Panc1 (cell line): ENCODE measurements around the gene TAF6L. TPM values are rescaled to one million over a fixed set of nuclear protein-coding genes. Genes with fewer than 3 reads are reported as not detected.

Experiments used
- ATAC-seq: fragments of 200-7000 bp; cut with Tn5 transposase; 2 replicates; pipeline ENCODE4 v1.9.1; 2020; ENCODE audit warnings: mild to moderate bottlenecking, moderate library complexity
- BruUV-seq: library from RNA; stranded (reverse); fragments of 400-500 nt; replicated peaks from 2 replicates; lab custom pipeline; 2021; lab: Mats Ljungman, UMichigan
- CTCF ChIA-PET: fragments of 300-600 bp; sonication (Branson Sonifier 250); formaldehyde crosslinking; loops from one replicate; lab custom pipeline; 2022; ENCODE audit warnings: antibody characterized with exemption; lab: Charles Lee
- POLR2A ChIA-PET: fragments of 300-600 bp; sonication (Branson Sonifier 250); formaldehyde crosslinking; loops from one replicate; lab custom pipeline; 2022; ENCODE audit warnings: antibody characterized with exemption; lab: Charles Lee
- DNase-seq: peaks from one replicate; pipeline ENCODE4 v3.0.0-alpha.2; 2010; ENCODE audit warnings: low read depth, low spot score
- H3K27ac ChIP-seq: 2 replicates; pipeline ENCODE4 v1.5.1; 2011; ENCODE audit warnings: mild to moderate bottlenecking, low read length, inconsistent platforms
- H3K27me3 ChIP-seq: fragments of 200-500 bp; sonication (Bioruptor generic); 2 replicates; pipeline ENCODE4 v1.6.0; 2014; ENCODE audit warnings: low read length, inconsistent platforms; ENCODE audit not compliant: control insufficient read depth, insufficient read depth
- H3K36me3 ChIP-seq: fragments of 200-500 bp; sonication (Bioruptor generic); 2 replicates; pipeline ENCODE4 v1.5.1; 2014; ENCODE audit warnings: inconsistent platforms, mild to moderate bottlenecking, low read length, moderate library complexity; ENCODE audit not compliant: control insufficient read depth, insufficient read depth
- H3K4me1 ChIP-seq: 2 replicates; pipeline ENCODE4 v1.5.1; 2011; ENCODE audit warnings: inconsistent platforms, mild to moderate bottlenecking, low read length, moderate library complexity; ENCODE audit not compliant: control insufficient read depth, insufficient read depth
- H3K4me3 ChIP-seq, 2 experiments: 2 replicates each; pipeline ENCODE4 v1.5.1; 2011 to 2012; ENCODE audit warnings: low read depth in 2 of 2, low read length in 2 of 2, mild to moderate bottlenecking in 2 of 2, inconsistent platforms in 1 of 2, moderate library complexity in 1 of 2
- H3K9me3 ChIP-seq: fragments of 200-500 bp; sonication (Bioruptor generic); 2 replicates; pipeline ENCODE4 v1.5.1; 2014; ENCODE audit warnings: low read depth, mild to moderate bottlenecking, inconsistent platforms, low read length, moderate library complexity; ENCODE audit not compliant: control insufficient read depth, insufficient read depth
- POLR2AphosphoS5 ChIP-seq: IDR thresholded peaks from 2 replicates; pipeline ENCODE4 v1.6.1; 2012; ENCODE audit warnings: mild to moderate bottlenecking, low read depth, low read length, moderate library complexity
- SIN3A ChIP-seq: IDR thresholded peaks from 2 replicates; pipeline ENCODE4 v1.6.1; 2012; ENCODE audit warnings: low read depth, mild to moderate bottlenecking, low read length, moderate library complexity, borderline replicate concordance; ENCODE audit not compliant: insufficient read depth
- TCF7L2 ChIP-seq: IDR thresholded peaks from 2 replicates; pipeline ENCODE4 v1.6.1; 2011; ENCODE audit warnings: mild to moderate bottlenecking, low read depth, low read length, inconsistent platforms
- in situ Hi-C: cut with HindIII; loops from 2 replicates; pipeline ENCODE4 v1.10.0; 2016; ENCODE audit warnings: low sequenced_read_pairs, low pct_unique_long_range_greater_than_20kb
- intact Hi-C: fragments of 100-400 bp; cut with micrococcal nuclease; formaldehyde crosslinking; loops from one replicate; pipeline ENCODE4 v1.10.0; 2022; ENCODE audit not compliant: unreplicated experiment
- total RNA-seq: library from RNA; stranded (reverse); gene quantifications from one replicate; pipeline ENCODE4 v1.2.1, GENCODE V29; 2021; ENCODE audit not compliant: unreplicated experiment
- TF ChIP-seq, protein P1 (sequence below), 2 experiments: IDR thresholded peaks; 2 replicates each; pipeline ENCODE4 v1.6.1; 2011 to 2012; ENCODE audit warnings: low read depth in 2 of 2, control low read depth in 1 of 2, low read length in 1 of 2, mild to moderate bottlenecking in 1 of 2, moderate library complexity in 1 of 2; ENCODE audit not compliant: insufficient read depth in 1 of 2
- TF ChIP-seq, protein P2 (sequence below): fragments of 450-650 bp; IDR thresholded peaks from 2 replicates; pipeline ENCODE4 v1.5.1; 2017; ENCODE audit warnings: mild to moderate bottlenecking

TAF6L gene
- total RNA-seq, 1 experiment from 2014 or later = 32.6 TPM

DNA sequence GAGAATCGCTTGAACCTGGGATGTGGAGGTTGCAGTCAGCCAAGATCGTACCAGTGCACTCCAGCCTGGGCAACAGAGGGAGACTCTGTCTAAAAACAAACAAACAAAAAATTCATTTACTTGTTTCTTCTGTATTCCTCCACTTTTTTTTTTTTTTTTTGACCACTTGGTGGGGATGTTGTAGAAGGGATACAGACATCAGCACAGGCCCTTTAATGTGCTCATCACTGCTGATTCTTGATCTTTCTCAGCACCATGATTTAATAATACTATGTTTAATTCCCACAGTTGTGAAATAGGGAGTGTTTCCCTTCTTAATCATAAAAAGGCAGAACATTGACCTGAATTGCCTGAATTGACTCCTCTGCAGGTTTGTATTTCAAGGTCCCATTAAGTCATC lies 38.4 kb upstream of the TAF6L start:
- no peaks in the 10 kb centered on the region for H3K4me1 ChIP-seq
- no peak for ATAC-seq
- no peak for DNase-seq
- no TSS peak for BruUV-seq
- H3K9me3 ChIP-seq = no peaks in the 10 kb centered on the region
- no peak for TF ChIP-seq POLR2AphosphoS5
- TF ChIP-seq SIN3A = no peak
- TF ChIP-seq, protein P1, sequence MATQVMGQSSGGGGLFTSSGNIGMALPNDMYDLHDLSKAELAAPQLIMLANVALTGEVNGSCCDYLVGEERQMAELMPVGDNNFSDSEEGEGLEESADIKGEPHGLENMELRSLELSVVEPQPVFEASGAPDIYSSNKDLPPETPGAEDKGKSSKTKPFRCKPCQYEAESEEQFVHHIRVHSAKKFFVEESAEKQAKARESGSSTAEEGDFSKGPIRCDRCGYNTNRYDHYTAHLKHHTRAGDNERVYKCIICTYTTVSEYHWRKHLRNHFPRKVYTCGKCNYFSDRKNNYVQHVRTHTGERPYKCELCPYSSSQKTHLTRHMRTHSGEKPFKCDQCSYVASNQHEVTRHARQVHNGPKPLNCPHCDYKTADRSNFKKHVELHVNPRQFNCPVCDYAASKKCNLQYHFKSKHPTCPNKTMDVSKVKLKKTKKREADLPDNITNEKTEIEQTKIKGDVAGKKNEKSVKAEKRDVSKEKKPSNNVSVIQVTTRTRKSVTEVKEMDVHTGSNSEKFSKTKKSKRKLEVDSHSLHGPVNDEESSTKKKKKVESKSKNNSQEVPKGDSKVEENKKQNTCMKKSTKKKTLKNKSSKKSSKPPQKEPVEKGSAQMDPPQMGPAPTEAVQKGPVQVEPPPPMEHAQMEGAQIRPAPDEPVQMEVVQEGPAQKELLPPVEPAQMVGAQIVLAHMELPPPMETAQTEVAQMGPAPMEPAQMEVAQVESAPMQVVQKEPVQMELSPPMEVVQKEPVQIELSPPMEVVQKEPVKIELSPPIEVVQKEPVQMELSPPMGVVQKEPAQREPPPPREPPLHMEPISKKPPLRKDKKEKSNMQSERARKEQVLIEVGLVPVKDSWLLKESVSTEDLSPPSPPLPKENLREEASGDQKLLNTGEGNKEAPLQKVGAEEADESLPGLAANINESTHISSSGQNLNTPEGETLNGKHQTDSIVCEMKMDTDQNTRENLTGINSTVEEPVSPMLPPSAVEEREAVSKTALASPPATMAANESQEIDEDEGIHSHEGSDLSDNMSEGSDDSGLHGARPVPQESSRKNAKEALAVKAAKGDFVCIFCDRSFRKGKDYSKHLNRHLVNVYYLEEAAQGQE (IDR thresholded peaks at IDR 0.05; ENCODE audit: insufficient read depth in 1 of 2, low read depth in 2 of 2, low read length in 1 of 2) = no peak
- TF ChIP-seq, protein P2, sequence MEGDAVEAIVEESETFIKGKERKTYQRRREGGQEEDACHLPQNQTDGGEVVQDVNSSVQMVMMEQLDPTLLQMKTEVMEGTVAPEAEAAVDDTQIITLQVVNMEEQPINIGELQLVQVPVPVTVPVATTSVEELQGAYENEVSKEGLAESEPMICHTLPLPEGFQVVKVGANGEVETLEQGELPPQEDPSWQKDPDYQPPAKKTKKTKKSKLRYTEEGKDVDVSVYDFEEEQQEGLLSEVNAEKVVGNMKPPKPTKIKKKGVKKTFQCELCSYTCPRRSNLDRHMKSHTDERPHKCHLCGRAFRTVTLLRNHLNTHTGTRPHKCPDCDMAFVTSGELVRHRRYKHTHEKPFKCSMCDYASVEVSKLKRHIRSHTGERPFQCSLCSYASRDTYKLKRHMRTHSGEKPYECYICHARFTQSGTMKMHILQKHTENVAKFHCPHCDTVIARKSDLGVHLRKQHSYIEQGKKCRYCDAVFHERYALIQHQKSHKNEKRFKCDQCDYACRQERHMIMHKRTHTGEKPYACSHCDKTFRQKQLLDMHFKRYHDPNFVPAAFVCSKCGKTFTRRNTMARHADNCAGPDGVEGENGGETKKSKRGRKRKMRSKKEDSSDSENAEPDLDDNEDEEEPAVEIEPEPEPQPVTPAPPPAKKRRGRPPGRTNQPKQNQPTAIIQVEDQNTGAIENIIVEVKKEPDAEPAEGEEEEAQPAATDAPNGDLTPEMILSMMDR = no peak
- TF ChIP-seq TCF7L2 = no peak
- CTCF ChIA-PET = no interaction called here
- no peak overlapping the region for H3K27ac ChIP-seq
- POLR2A ChIA-PET = no interaction called here
- no peaks in the 10 kb centered on the region for H3K27me3 ChIP-seq
- peaks cover 10% of the 10 kb centered on the region for H3K36me3 ChIP-seq
- in situ Hi-C loops (no loop called here), intact Hi-C loops (no loop called here)
- no peak overlapping the region for H3K4me3 ChIP-seq

DNA sequence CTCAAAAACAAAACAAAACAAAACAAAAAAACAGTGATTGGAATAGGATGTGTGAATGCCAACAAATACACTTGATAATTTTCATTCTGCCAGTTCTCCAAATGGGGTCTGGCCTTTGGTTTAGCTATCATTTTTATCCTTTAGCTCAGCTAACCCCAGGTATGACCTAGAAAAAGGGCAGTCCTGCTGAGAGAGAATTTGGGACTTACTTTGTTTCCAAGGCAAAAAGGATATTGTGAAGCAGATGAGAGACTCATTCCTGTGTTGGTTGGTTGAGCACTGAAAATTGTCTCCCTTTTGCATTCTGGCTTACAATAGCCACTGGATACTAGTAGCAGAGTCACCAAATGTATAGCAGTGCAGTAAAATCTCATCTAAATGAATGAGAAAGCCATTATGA lies 34.0 kb upstream of the TAF6L start:
- no peak for ATAC-seq
- H3K9me3 ChIP-seq = no peaks in the 10 kb centered on the region
- DNase-seq = no peak
- ChIA-PET CTCF (no interaction called here), POLR2A (no interaction called here)
- intact Hi-C loops = no loop called here
- H3K27me3 ChIP-seq = no peaks in the 10 kb centered on the region
- H3K27ac ChIP-seq = no peak overlapping the region
- no peak overlapping the region for H3K4me3 ChIP-seq
- BruUV-seq = no TSS peak
- H3K36me3 ChIP-seq = peaks cover 17% of the 10 kb centered on the region
- in situ Hi-C loops = no loop called here
- no peaks in the 10 kb centered on the region for H3K4me1 ChIP-seq
- TF ChIP-seq, protein P1 (IDR thresholded peaks at IDR 0.05; ENCODE audit: insufficient read depth in 1 of 2, low read depth in 2 of 2, low read length in 1 of 2) = no peak
- TF ChIP-seq TCF7L2 (no peak), POLR2AphosphoS5 (no peak), SIN3A (no peak)
- TF ChIP-seq, protein P2 = no peak
